HG03175 (cell line): ENCODE measurements around the gene BAG3.
A peak's percentile ranks its signal among the peaks of the same experiment; 100 is the strongest.
"Not testable (repeated sequence)": the region's sequence is repeated elsewhere in the genome, so short reads cannot be mapped to it uniquely, and the experiment has no call there.

Source experiments
- ATAC-seq: cut with Tn5 transposase; IDR thresholded peaks from one replicate; pipeline ENCODE4 v1.9.1; 2021; ENCODE audit warnings: mild to moderate bottlenecking, moderate library complexity; ENCODE audit not compliant: unreplicated experiment

Gene BAG3

GRCh38 chr10:119650692-119651513 lies at the start of gene BAG3:
Gene BAG3 (plus strand): TSS chr10:119651380. CDS start chr10:119651676, 296 bp downstream.
- peak; percentile 78 for ATAC-seq

- no peak for ATAC-seq
These were observed 48.7 kb upstream of the BAG3 start for GRCh38 chr10:119602241-119603095.

GRCh38 chr10:119604468-119604867 lies 46.7 kb upstream of the BAG3 start:
- ATAC-seq: no peak

- no peak for ATAC-seq
These were observed 42.6 kb upstream of the BAG3 start for GRCh38 chr10:119608316-119609155.

- no peak for ATAC-seq
These were observed 41.7 kb upstream of the BAG3 start for GRCh38 chr10:119609516-119609915.

GRCh38 chr10:119611433-119611832 lies 39.7 kb upstream of the BAG3 start:
- no peak for ATAC-seq

- ATAC-seq: no peak
These were observed 37.4 kb upstream of the BAG3 start for GRCh38 chr10:119613741-119614140.

- ATAC-seq: no peak
These were observed 36.5 kb upstream of the BAG3 start for GRCh38 chr10:119614686-119615085.

GRCh38 chr10:119616882-119617570 lies 34.2 kb upstream of the BAG3 start:
- no peak for ATAC-seq

- no peak for ATAC-seq
These were observed 32.0 kb upstream of the BAG3 start for GRCh38 chr10:119619215-119619614.

- not testable (repeated sequence) for ATAC-seq
These were observed 31.4 kb upstream of the BAG3 start for GRCh38 chr10:119619811-119620210.

- ATAC-seq: no peak
These were observed 30.7 kb upstream of the BAG3 start for GRCh38 chr10:119620241-119621077.

- ATAC-seq: no peak
These were observed 30.1 kb upstream of the BAG3 start for GRCh38 chr10:119621078-119621384.

GRCh38 chr10:119625570-119626280 lies 25.5 kb upstream of the BAG3 start:
- ATAC-seq: no peak

GRCh38 chr10:119630300-119630699 lies 20.9 kb upstream of the BAG3 start:
- ATAC-seq: no peak

- ATAC-seq: no peak
These were observed 17.5 kb upstream of the BAG3 start for GRCh38 chr10:119633538-119634218.

GRCh38 chr10:119634219-119634544 lies 17.0 kb upstream of the BAG3 start:
- ATAC-seq: no peak

GRCh38 chr10:119637631-119638030 lies 13.5 kb upstream of the BAG3 start:
- ATAC-seq: no peak

- no peak for ATAC-seq
These were observed 12.2 kb upstream of the BAG3 start for GRCh38 chr10:119638982-119639381.
